GM21786 (cell line): Measurements from ENCODE around the gene NFX1.
"Not testable (repeated sequence)": the region's sequence is repeated elsewhere in the genome, so short reads cannot be mapped to it uniquely, and the experiment has no call there.

Experiments
- ATAC-seq: cut with Tn5 transposase; IDR thresholded peaks from one replicate; pipeline ENCODE4 v1.9.1; 2021; ENCODE audit not compliant: unreplicated experiment

Gene NFX1

GRCh38 chr9:33351547-33351946 lies 61.2 kb downstream of the NFX1 start:
- no peak for ATAC-seq

GRCh38 chr9:33354651-33355211 lies 64.4 kb downstream of the NFX1 start:
- ATAC-seq, result no peak

GRCh38 chr9:33355933-33356332 lies 65.6 kb downstream of the NFX1 start:
- no peak for ATAC-seq

GRCh38 chr9:33358641-33359040 lies 68.3 kb downstream of the NFX1 start:
- not testable (repeated sequence) for ATAC-seq

GRCh38 chr9:33364127-33364526 lies 73.8 kb downstream of the NFX1 start:
- no peak for ATAC-seq

GRCh38 chr9:33364814-33365213 lies 74.5 kb downstream of the NFX1 start:
- not testable (repeated sequence) for ATAC-seq

- no peak for ATAC-seq
Observed at GRCh38 chr9:33366979-33367480, 76.7 kb downstream of the NFX1 start.

- ATAC-seq, result no peak
Observed at GRCh38 chr9:33372900-33373299, 82.6 kb downstream of the NFX1 start.

GRCh38 chr9:33374190-33374589 lies 83.9 kb downstream of the NFX1 start:
- ATAC-seq, result no peak

GRCh38 chr9:33374634-33375237 lies 84.4 kb downstream of the NFX1 start:
- ATAC-seq, result peak; percentile 68

- ATAC-seq, result no peak
Observed at GRCh38 chr9:33375238-33375840, 85.0 kb downstream of the NFX1 start.

- ATAC-seq, result no peak
Observed at GRCh38 chr9:33375841-33376321, 85.6 kb downstream of the NFX1 start.

GRCh38 chr9:33377089-33377715 lies 86.9 kb downstream of the NFX1 start:
- no peak for ATAC-seq

GRCh38 chr9:33378121-33378795 lies 87.9 kb downstream of the NFX1 start:
- no peak for ATAC-seq

- ATAC-seq, result no peak
Observed at GRCh38 chr9:33379666-33380389, 89.5 kb downstream of the NFX1 start.

- ATAC-seq, result no peak
Observed at GRCh38 chr9:33380390-33381094, 90.2 kb downstream of the NFX1 start.

- ATAC-seq, result no peak
Observed at GRCh38 chr9:33381231-33381791, 91.0 kb downstream of the NFX1 start.

- not testable (repeated sequence) for ATAC-seq
Observed at GRCh38 chr9:33382397-33382796, 92.1 kb downstream of the NFX1 start.

GRCh38 chr9:33383396-33383795 lies 93.1 kb downstream of the NFX1 start:
- not testable (repeated sequence) for ATAC-seq

GRCh38 chr9:33385536-33385935 lies 95.2 kb downstream of the NFX1 start:
- ATAC-seq, result not testable (repeated sequence)
